Chondrocyte (in vitro differentiated cells): Measurements from ENCODE around the gene PICK1. TPM values are rescaled to one million over a fixed set of nuclear protein-coding genes. Genes with fewer than 3 reads are reported as not detected.

Experiments
- DNase-seq: peaks from one replicate; pipeline ENCODE4 v3.0.0; 2021; ENCODE audit warnings: mixed read lengths, low spot score
- H3K27ac Mint-ChIP-seq: one replicate; pipeline ENCODE4 v1.8.0; 2021; ENCODE audit warnings: mild to moderate bottlenecking, moderate library complexity, mixed read lengths; ENCODE audit not compliant: unreplicated experiment
- H3K27me3 Mint-ChIP-seq: 2 replicates; pipeline ENCODE4 v1.8.0; 2021; ENCODE audit warnings: low read depth, mixed read lengths
- H3K36me3 Mint-ChIP-seq: 2 replicates; pipeline ENCODE4 v1.8.0; 2021; ENCODE audit warnings: low read depth, mixed read lengths
- H3K4me1 Mint-ChIP-seq: 2 replicates; pipeline ENCODE4 v1.8.0; 2021; ENCODE audit warnings: low read depth, mild to moderate bottlenecking, mixed read lengths
- H3K4me3 Mint-ChIP-seq: one replicate; pipeline ENCODE4 v1.8.0; 2021; ENCODE audit warnings: mild to moderate bottlenecking, moderate library complexity, mixed read lengths; ENCODE audit not compliant: unreplicated experiment
- H3K9me3 Mint-ChIP-seq: 2 replicates; pipeline ENCODE4 v1.8.0; 2021; ENCODE audit warnings: low read depth, mixed read lengths
- long read RNA-seq: library from polyadenylated mRNA; stranded (forward); transcript quantifications from one replicate; pipeline ENCODE4 v2.0.0, GENCODE V29; 2021
- total RNA-seq: library from RNA; stranded (reverse); gene quantifications from 3 replicates; pipeline ENCODE4 v1.2.1, GENCODE V29; 2021
- TF ChIP-seq, protein P1 (sequence below): fragments of 200-600 bp; sonication (generic); IDR thresholded peaks from 2 replicates; pipeline ENCODE4 v1.5.0; 2021; ENCODE audit warnings: antibody characterized with exemption, mild to moderate bottlenecking, moderate library complexity

The PICK1 gene
- total RNA-seq: 13.5 to 22.6 TPM (median 19.1 TPM) in 3 replicates
- long read RNA-seq, transcript PICK1-201 (13 exons, 2,055 nt): major isoform, 7 of 20 reads
- long read RNA-seq, partial matches to known transcripts: 0 of 20 reads
- long read RNA-seq, other reads (novel, unspliced or antisense): 11 of 20 reads

DNA sequence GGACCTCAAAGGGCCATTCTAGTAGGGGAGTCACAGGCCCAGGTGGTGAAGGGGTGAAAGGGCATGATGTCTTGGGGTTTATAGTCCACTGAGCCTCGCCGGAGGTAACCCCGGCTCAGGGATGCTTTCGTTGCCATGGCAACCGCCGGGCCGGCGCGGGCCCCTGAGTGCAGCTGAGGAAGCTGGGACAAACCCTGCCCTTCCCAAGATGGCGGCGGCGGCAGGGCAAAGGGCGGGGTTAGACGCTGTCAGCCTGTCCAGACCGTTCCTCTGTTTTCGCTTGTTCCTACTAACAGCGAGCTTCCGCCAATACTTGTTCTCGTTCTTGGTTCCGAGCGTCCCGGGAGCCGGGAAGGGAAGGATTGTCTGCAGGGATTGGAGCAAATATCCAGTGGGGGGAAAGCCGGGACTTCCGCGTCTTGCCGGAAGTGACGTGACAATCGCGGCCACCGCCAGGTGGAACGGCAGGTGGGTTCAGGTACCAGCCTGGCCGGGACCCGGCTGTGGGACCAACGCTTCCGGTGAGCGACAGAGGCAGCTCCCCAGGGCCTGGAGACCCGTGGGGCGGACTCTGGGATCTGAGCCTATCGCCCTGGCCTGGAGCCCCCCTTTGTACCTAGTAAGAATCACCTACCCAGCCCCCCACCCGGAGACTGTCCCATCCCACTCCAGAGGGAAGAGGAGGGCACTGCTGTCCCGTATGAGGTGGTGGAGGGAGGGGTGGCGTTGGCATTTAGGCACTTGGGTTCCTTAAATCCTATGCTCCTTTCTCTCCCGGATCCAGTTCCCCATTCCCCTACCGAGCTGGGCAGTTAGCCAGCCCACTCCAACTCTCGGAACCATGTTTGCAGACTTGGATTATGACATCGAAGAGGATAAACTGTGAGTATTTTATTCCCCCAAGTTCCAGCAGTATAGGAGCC, at the start of gene PICK1:
Gene PICK1 (plus strand): TSS at position 436 of the 923 bp plus-strand sequence. CDS start 406 bp downstream, at position 842.
- Mint-ChIP-seq H3K4me3 (peak within 1 kb of the TSS; percentile 79), H3K36me3 (peaks cover 3% of the 10 kb centered on the region), H3K27me3 (no peaks in the 10 kb centered on the region), H3K4me1 (peaks cover 19% of the 10 kb centered on the region), H3K27ac (peak within 1 kb of the TSS; percentile 89), H3K9me3 (no peaks in the 10 kb centered on the region)
- DNase-seq: no peak
- TF ChIP-seq, protein P1, sequence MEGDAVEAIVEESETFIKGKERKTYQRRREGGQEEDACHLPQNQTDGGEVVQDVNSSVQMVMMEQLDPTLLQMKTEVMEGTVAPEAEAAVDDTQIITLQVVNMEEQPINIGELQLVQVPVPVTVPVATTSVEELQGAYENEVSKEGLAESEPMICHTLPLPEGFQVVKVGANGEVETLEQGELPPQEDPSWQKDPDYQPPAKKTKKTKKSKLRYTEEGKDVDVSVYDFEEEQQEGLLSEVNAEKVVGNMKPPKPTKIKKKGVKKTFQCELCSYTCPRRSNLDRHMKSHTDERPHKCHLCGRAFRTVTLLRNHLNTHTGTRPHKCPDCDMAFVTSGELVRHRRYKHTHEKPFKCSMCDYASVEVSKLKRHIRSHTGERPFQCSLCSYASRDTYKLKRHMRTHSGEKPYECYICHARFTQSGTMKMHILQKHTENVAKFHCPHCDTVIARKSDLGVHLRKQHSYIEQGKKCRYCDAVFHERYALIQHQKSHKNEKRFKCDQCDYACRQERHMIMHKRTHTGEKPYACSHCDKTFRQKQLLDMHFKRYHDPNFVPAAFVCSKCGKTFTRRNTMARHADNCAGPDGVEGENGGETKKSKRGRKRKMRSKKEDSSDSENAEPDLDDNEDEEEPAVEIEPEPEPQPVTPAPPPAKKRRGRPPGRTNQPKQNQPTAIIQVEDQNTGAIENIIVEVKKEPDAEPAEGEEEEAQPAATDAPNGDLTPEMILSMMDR: peak; percentile 11

DNA sequence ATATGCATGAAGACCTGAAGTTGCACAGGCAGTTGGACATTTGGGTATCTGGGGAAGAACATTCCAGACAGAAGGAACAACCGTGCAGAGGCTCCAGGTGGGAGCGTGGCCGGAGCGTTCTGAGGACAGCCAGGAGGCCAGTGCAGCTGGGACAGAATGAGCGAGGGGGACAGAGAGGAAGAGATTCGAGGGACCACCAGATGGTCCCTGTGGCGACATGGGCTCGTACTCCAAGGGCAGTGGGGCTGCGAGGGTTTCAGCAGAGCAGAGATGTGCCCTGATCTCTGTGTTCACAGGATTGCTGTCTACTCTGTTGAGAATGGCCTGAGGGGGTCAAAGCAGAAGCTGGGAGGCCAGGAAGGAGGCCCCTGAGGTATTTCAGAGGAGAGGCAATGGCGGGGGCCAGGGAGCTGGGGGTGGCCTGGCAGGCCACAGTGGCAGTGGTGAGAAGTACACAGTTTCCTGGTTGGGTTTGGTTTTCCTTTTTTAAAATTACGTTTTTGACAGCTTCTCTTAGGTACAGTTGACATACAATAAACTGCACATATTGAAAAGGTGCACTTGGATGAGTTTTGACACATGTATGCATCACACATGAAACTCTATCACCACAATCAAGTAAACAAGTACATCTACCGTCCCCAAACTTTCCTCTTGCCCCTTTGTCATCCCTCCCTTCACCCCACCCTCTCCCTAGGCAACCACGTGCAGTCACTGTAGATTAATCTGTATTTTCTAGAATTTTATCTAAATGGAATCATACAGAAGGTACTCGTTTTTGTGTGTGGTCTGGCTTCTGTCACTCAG, 48.0 kb upstream of the PICK1 start:
- H3K36me3 Mint-ChIP-seq: no peaks in the 10 kb centered on the region
- DNase-seq: no peak
- H3K4me3 Mint-ChIP-seq: no peak overlapping the region
- TF ChIP-seq, protein P1: no peak
- peaks cover 8% of the 10 kb centered on the region for H3K4me1 Mint-ChIP-seq
- H3K9me3 Mint-ChIP-seq: no peaks in the 10 kb centered on the region
- H3K27me3 Mint-ChIP-seq: peaks cover 4% of the 10 kb centered on the region
- H3K27ac Mint-ChIP-seq: no peak overlapping the region

DNA sequence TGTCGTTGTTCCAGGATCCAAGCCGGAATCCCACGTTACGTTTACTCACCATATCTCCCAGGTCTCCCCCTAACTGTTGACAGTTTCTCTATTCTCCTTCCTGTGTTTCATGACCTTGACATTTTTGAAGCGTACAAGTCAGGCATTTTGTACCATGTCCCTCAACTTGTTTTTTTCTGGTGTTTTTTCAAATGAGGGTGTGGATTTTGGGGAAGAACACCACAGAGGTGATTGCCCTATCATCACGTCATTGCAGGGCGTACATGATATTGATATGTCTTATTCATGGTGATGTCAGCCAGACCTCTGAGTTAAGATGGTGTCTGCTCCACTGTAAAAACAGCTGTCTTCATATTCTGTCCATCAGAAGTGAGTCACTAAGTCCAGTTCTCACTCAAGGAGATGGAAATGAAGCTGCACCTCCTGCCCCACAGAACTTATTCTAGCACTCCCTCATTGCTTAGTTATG, 44.6 kb upstream of the PICK1 start:
- TF ChIP-seq, protein P1: no peak
- peaks cover 13% of the 10 kb centered on the region for H3K4me1 Mint-ChIP-seq
- no peak overlapping the region for H3K4me3 Mint-ChIP-seq
- no peaks in the 10 kb centered on the region for H3K36me3 Mint-ChIP-seq
- DNase-seq: no peak
- H3K27ac Mint-ChIP-seq: peak overlapping the region; percentile 3
- no peaks in the 10 kb centered on the region for H3K9me3 Mint-ChIP-seq
- peaks cover 4% of the 10 kb centered on the region for H3K27me3 Mint-ChIP-seq

DNA sequence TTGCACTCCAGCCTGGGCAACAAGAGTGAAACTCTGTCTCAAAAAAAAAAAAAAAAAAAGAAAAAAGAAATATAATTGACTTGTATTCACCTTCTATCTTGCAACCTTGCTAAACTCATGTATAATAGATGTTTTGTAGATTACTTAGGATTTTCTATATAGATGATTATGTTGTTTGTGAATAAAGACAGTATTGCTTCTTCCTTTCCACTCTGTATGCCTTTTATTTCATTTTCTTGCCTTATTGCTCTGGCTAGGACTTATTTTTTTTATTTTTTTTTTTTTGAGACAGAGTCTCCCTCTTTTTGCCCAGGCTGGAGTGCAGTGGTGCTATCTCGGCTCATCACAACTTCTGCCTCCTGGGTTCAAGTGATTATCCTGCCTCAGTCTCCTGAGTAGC, 43.1 kb upstream of the PICK1 start:
- Mint-ChIP-seq H3K36me3 (no peaks in the 10 kb centered on the region), H3K27me3 (peaks cover 2% of the 10 kb centered on the region), H3K4me1 (peaks cover 19% of the 10 kb centered on the region), H3K27ac (no peak overlapping the region), H3K9me3 (no peaks in the 10 kb centered on the region), H3K4me3 (no peak overlapping the region)
- DNase-seq: no peak
- TF ChIP-seq, protein P1: no peak
